Epithelial cell of proximal tubule (primary cell): ENCODE results near the gene SHROOM2. TPM values are rescaled to one million over a fixed set of nuclear protein-coding genes. Genes with fewer than 3 reads are reported as not detected.
A peak's percentile ranks its signal among the peaks of the same experiment; 100 is the strongest.
"Not testable (repeated sequence)": the region's sequence is repeated elsewhere in the genome, so short reads cannot be mapped to it uniquely, and the experiment has no call there.

ENCODE experiments used
- DNase-seq: peaks from one replicate; pipeline ENCODE4 v3.0.0-alpha.2; 2011; ENCODE audit warnings: low read depth
- H3K4me3 ChIP-seq: 2 replicates; pipeline ENCODE4 v1.5.1; 2011; ENCODE audit warnings: low read depth, mild to moderate bottlenecking, low read length
- total RNA-seq: library from RNA; depleted of rRNA; stranded (reverse); fragments of >200 nt; gene quantifications from 2 replicates; pipeline ENCODE4 v1.2.3, GENCODE V29; 2015
- TF ChIP-seq, protein P1 (sequence below): conservative IDR thresholded peaks from 2 replicates; pipeline ENCODE4 v1.5.1; 2012; ENCODE audit warnings: low read depth, mild to moderate bottlenecking, low read length

Gene SHROOM2
- total RNA-seq, 1 donor from 2014 or later, result 8.9 TPM

GRCh38 chrX:9765737-9766097 is 20.5 kb upstream of the SHROOM2 start, which contains the start of gene GPR143:
TSS of gene GPR143 (minus strand) at chrX:9765847. CDS start at chrX:9765817, 30 bp downstream.
- peak within 1 kb of the TSS; percentile 55 for H3K4me3 ChIP-seq
- no peak for DNase-seq
- TF ChIP-seq, protein P1, sequence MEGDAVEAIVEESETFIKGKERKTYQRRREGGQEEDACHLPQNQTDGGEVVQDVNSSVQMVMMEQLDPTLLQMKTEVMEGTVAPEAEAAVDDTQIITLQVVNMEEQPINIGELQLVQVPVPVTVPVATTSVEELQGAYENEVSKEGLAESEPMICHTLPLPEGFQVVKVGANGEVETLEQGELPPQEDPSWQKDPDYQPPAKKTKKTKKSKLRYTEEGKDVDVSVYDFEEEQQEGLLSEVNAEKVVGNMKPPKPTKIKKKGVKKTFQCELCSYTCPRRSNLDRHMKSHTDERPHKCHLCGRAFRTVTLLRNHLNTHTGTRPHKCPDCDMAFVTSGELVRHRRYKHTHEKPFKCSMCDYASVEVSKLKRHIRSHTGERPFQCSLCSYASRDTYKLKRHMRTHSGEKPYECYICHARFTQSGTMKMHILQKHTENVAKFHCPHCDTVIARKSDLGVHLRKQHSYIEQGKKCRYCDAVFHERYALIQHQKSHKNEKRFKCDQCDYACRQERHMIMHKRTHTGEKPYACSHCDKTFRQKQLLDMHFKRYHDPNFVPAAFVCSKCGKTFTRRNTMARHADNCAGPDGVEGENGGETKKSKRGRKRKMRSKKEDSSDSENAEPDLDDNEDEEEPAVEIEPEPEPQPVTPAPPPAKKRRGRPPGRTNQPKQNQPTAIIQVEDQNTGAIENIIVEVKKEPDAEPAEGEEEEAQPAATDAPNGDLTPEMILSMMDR, result no peak

GRCh38 chrX:9767375-9767774 is 18.9 kb upstream of the SHROOM2 start:
- no peak for DNase-seq
- TF ChIP-seq, protein P1, result no peak
- H3K4me3 ChIP-seq, result no peak overlapping the region

GRCh38 chrX:9768321-9768839 is 17.8 kb upstream of the SHROOM2 start:
- not testable (repeated sequence) for DNase-seq

DNA sequence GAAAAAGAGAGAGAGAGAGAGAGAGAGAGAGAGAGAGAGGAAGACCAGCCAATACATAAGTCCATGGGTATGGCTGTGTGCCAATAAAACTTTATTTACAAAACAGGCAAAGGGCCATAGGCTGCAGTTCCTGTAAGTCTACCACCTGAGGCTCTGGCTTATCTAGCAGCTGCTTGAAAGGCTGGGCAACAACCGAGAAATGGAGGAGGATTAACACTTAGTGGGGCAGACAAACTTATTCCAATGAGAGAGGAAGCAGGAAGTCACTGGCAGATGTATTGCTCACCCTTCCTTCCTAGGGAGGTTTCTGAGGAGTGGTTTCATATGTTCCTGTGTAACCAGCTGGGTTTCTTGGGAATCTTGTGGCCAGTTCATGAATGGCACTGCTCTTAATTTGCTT is 15.9 kb upstream of the SHROOM2 start:
- H3K4me3 ChIP-seq, result no peak overlapping the region
- TF ChIP-seq, protein P1, result no peak
- DNase-seq, result no peak

More at GRCh38 chrX:9768321-9768839, 17.8 kb upstream of the SHROOM2 start:
- not testable (repeated sequence) for H3K4me3 ChIP-seq

- TF ChIP-seq, protein P1, result no peak
- no peak overlapping the region for H3K4me3 ChIP-seq
Measured at GRCh38 chrX:9772943-9773342, 13.3 kb upstream of the SHROOM2 start.

GRCh38 chrX:9775930-9776329 is 10.3 kb upstream of the SHROOM2 start:
- no peak for DNase-seq
- TF ChIP-seq, protein P1, result no peak
- H3K4me3 ChIP-seq, result no peak overlapping the region

More at GRCh38 chrX:9772943-9773342, 13.3 kb upstream of the SHROOM2 start:
- DNase-seq, result no peak

DNA sequence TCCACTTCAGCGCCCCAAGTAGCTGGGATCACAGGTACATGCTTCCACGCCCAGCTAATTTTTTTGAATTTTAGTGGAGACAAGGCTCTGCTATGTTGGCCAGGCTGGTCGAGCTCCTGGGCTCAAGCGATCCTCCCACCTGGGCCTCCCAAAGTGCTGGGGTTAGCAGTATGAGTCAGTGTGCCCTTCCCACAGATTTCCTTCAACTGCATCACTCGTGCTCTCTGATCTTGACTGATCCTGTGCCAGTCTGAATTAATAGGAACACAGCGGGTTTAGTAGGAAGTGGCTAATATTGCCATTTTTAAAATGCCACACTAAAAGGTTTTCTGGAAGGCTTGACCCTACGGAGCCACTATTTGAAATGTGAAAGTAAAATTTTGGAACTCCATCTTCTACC is 4.3 kb upstream of the SHROOM2 start:
- DNase-seq, result no peak
- H3K4me3 ChIP-seq, result no peak overlapping the region
- TF ChIP-seq, protein P1, result no peak
